IMR-90 (cell line): ENCODE results near the gene MYL12B. TPM values are rescaled to one million over a fixed set of nuclear protein-coding genes. Genes with fewer than 3 reads are reported as not detected.

Experiments
- ATAC-seq: fragments of 200-7000 bp; cut with Tn5 transposase; 2 replicates; pipeline ENCODE4 v1.9.1; 2020; ENCODE audit warnings: low read depth, mild to moderate bottlenecking, moderate library complexity
- BruUV-seq: library from RNA; stranded (reverse); fragments of 400-500 nt; replicated peaks from 2 replicates; lab custom pipeline; 2021; lab: Mats Ljungman, UMichigan
- CTCF ChIA-PET: fragments of 300-600 bp; formaldehyde crosslinking; extraction: SDS; loops from one replicate; lab custom pipeline; 2021; ENCODE audit warnings: antibody characterized with exemption; lab: Yijun Ruan, JAX
- POLR2A ChIA-PET: fragments of 300-600 bp; sonication (Branson Sonifier 250); formaldehyde crosslinking; loops from one replicate; lab custom pipeline; 2022; ENCODE audit warnings: antibody characterized with exemption; ENCODE audit not compliant: unreplicated experiment; lab: Charles Lee
- DNase-seq: peaks from one replicate; pipeline ENCODE4 v3.0.0; 2013
- H2AFZ ChIP-seq: replicated peaks from 2 replicates; pipeline ENCODE3; 2013; ENCODE audit warnings: low read length, mild to moderate bottlenecking; ENCODE audit not compliant: poor library complexity
- H2AK5ac ChIP-seq: 2 replicates; pipeline ENCODE4 v1.6.1; 2013; ENCODE audit warnings: low read depth, low read length, inconsistent platforms
- H2AK9ac ChIP-seq: replicated peaks from 2 replicates; pipeline ENCODE3; 2013; ENCODE audit warnings: mild to moderate bottlenecking, low read depth, low read length, moderate library complexity; ENCODE audit not compliant: poor library complexity
- H2BK120ac ChIP-seq: 2 replicates; pipeline ENCODE4 v1.6.1; 2013; ENCODE audit warnings: low read depth, low read length, inconsistent platforms
- H2BK15ac ChIP-seq: 3 replicates; pipeline ENCODE4 v1.6.1; 2013; ENCODE audit warnings: low read depth, low read length, inconsistent platforms
- H2BK20ac ChIP-seq: 2 replicates; pipeline ENCODE4 v1.6.1; 2013; ENCODE audit warnings: low read depth, mild to moderate bottlenecking, inconsistent platforms, low read length, moderate library complexity
- H2BK5ac ChIP-seq: 2 replicates; pipeline ENCODE4 v1.6.1; 2013; ENCODE audit warnings: mild to moderate bottlenecking, low read depth, low read length, inconsistent platforms; ENCODE audit not compliant: poor library complexity, severe bottlenecking
- H3K14ac ChIP-seq: replicated peaks from 2 replicates; pipeline ENCODE4 v1.6.1; 2013; ENCODE audit warnings: low read depth, low read length, inconsistent platforms
- H3K18ac ChIP-seq: 2 replicates; pipeline ENCODE4 v1.6.1; 2013; ENCODE audit warnings: low read depth, low read length, control low read depth
- H3K23ac ChIP-seq: 2 replicates; pipeline ENCODE4 v1.6.1; 2013; ENCODE audit warnings: low read depth, low read length, inconsistent platforms
- H3K27ac ChIP-seq: 2 replicates; pipeline ENCODE4 v1.5.1; 2013; ENCODE audit warnings: mild to moderate bottlenecking, control low read depth, low read length; ENCODE audit not compliant: insufficient read depth
- H3K27me3 ChIP-seq: 2 replicates; pipeline ENCODE4 v1.6.1; 2013; ENCODE audit warnings: low read length; ENCODE audit not compliant: control insufficient read depth, insufficient read depth
- H3K36me3 ChIP-seq: 2 replicates; pipeline ENCODE4 v1.6.1; 2013; ENCODE audit warnings: low read length, mixed read lengths; ENCODE audit not compliant: control insufficient read depth, insufficient read depth
- H3K4ac ChIP-seq: 2 replicates; pipeline ENCODE4 v1.6.1; 2013; ENCODE audit warnings: low read depth, low read length, inconsistent platforms
- H3K4me1 ChIP-seq: 2 replicates; pipeline ENCODE4 v1.6.1; 2013; ENCODE audit warnings: low read length, mixed read lengths; ENCODE audit not compliant: control insufficient read depth, insufficient read depth
- H3K4me2 ChIP-seq: 2 replicates; pipeline ENCODE4 v1.6.1; 2013; ENCODE audit warnings: low read depth, mild to moderate bottlenecking, control low read depth, low read length, moderate library complexity
- H3K4me3 ChIP-seq: 2 replicates; pipeline ENCODE4 v1.5.1; 2013; ENCODE audit warnings: low read depth, mild to moderate bottlenecking, control low read depth, low read length, moderate library complexity; ENCODE audit not compliant: insufficient read depth
- H3K56ac ChIP-seq: 2 replicates; pipeline ENCODE4 v1.6.1; 2013; ENCODE audit warnings: low read length, inconsistent platforms; ENCODE audit not compliant: insufficient read depth; ENCODE audit errors: extremely low read depth
- H3K79me1 ChIP-seq, 2 experiments: 2 replicates each; pipeline ENCODE4 v1.6.1; 2013; ENCODE audit warnings: low read length in 2 of 2, inconsistent platforms in 1 of 2, low read depth in 1 of 2
- H3K9ac ChIP-seq: 2 replicates; pipeline ENCODE4 v1.6.1; 2013; ENCODE audit warnings: low read depth, low read length, control low read depth
- H3K9me1 ChIP-seq: 2 replicates; pipeline ENCODE4 v1.6.1; 2013; ENCODE audit warnings: low read length, inconsistent platforms; ENCODE audit not compliant: insufficient read depth
- H3K9me3 ChIP-seq: 2 replicates; pipeline ENCODE4 v1.6.1; 2013; ENCODE audit warnings: low read length; ENCODE audit not compliant: control insufficient read depth, insufficient read depth
- H4K20me1 ChIP-seq: 2 replicates; pipeline ENCODE4 v1.6.1; 2013; ENCODE audit warnings: low read length, inconsistent platforms; ENCODE audit not compliant: insufficient read depth
- H4K5ac ChIP-seq: 2 replicates; pipeline ENCODE4 v1.6.1; 2013; ENCODE audit warnings: mild to moderate bottlenecking, low read depth, low read length, control low read depth
- H4K8ac ChIP-seq, 2 experiments: 2 replicates each; pipeline ENCODE4 v1.6.1; 2013; ENCODE audit warnings: low read depth in 2 of 2, low read length in 2 of 2, control low read depth in 1 of 2, inconsistent platforms in 1 of 2
- H4K91ac ChIP-seq: 2 replicates; pipeline ENCODE4 v1.6.1; 2013; ENCODE audit warnings: low read depth, low read length, inconsistent platforms; ENCODE audit not compliant: insufficient read depth
- BHLHE40 ChIP-seq: fragments of 150-350 bp; IDR thresholded peaks from 2 replicates; pipeline ENCODE4 v1.6.1; 2016; ENCODE audit warnings: mild to moderate bottlenecking, low read depth, low read length
- CEBPB ChIP-seq: IDR thresholded peaks from 2 replicates; pipeline ENCODE4 v1.6.1; 2012; ENCODE audit warnings: low read depth, low read length, improper control_type of control experiment
- CHD1 ChIP-seq: IDR thresholded peaks from 2 replicates; pipeline ENCODE4 v1.6.1; 2012; ENCODE audit warnings: low read depth, low read length, improper control_type of control experiment
- CTCF ChIP-seq: conservative IDR thresholded peaks from 2 replicates; pipeline ENCODE4 v1.5.1; 2012; ENCODE audit warnings: mild to moderate bottlenecking, low read depth, low read length, improper control_type of control experiment
- ELK1 ChIP-seq: fragments of 150-350 bp; IDR thresholded peaks from 2 replicates; pipeline ENCODE4 v1.6.1; 2016; ENCODE audit warnings: low read depth, mild to moderate bottlenecking, low read length, moderate library complexity, borderline replicate concordance
- FOS ChIP-seq: fragments of 150-350 bp; IDR thresholded peaks from 2 replicates; pipeline ENCODE4 v1.6.1; 2016; ENCODE audit warnings: low read depth, low read length
- MAFK ChIP-seq: IDR thresholded peaks from 2 replicates; pipeline ENCODE4 v1.6.1; 2012; ENCODE audit warnings: low read depth, low read length, improper control_type of control experiment
- MAZ ChIP-seq: IDR thresholded peaks from 2 replicates; pipeline ENCODE4 v1.6.1; 2012; ENCODE audit warnings: low read depth, mild to moderate bottlenecking, low read length, improper control_type of control experiment, moderate library complexity, borderline replicate concordance
- MXI1 ChIP-seq: IDR thresholded peaks from 2 replicates; pipeline ENCODE4 v1.6.1; 2012; ENCODE audit warnings: low read depth, mild to moderate bottlenecking, low read length, moderate library complexity, borderline replicate concordance
- NFE2L2 ChIP-seq: fragments of 150-350 bp; IDR thresholded peaks from 2 replicates; pipeline ENCODE4 v1.6.1; 2016; ENCODE audit warnings: low read depth, mild to moderate bottlenecking, low read length
- POLR2A ChIP-seq: IDR thresholded peaks from 2 replicates; pipeline ENCODE4 v1.6.1; 2012; ENCODE audit warnings: mild to moderate bottlenecking, low read depth, low read length
- RAD21 ChIP-seq: IDR thresholded peaks from 2 replicates; pipeline ENCODE4 v1.6.1; 2012; ENCODE audit warnings: low read length, improper control_type of control experiment
- RCOR1 ChIP-seq: IDR thresholded peaks from 2 replicates; pipeline ENCODE4 v1.6.1; 2012; ENCODE audit warnings: mild to moderate bottlenecking, low read length, improper control_type of control experiment; ENCODE audit not compliant: insufficient replicate concordance
- RFX5 ChIP-seq: IDR thresholded peaks from 2 replicates; pipeline ENCODE4 v1.8.0; 2012; ENCODE audit warnings: low read depth, mild to moderate bottlenecking, low read length, moderate library complexity
- SMC3 ChIP-seq: fragments of 150-350 bp; IDR thresholded peaks from 2 replicates; pipeline ENCODE4 v1.6.1; 2016; ENCODE audit warnings: low read depth, mild to moderate bottlenecking, antibody characterized with exemption, low read length, moderate library complexity
- USF2 ChIP-seq: fragments of 150-350 bp; IDR thresholded peaks from 2 replicates; pipeline ENCODE4 v1.6.1; 2017; ENCODE audit warnings: mild to moderate bottlenecking, antibody characterized with exemption, low read length, low read depth
- WGBS, 2 experiments: methylation state at CpG; one replicate each; pipeline versions ENCODE4 v1.1.5 to v1.1.7; 2013; ENCODE audit warnings: missing lambda C conversion rate in 2 of 2; ENCODE audit not compliant: insufficient read length in 1 of 2; ENCODE audit errors: extremely low coverage in 2 of 2; 5-methylcytosine and 5-hydroxymethylcytosine counted together
- dilution Hi-C: fragments of 300-500 bp; cut with HindIII; formaldehyde crosslinking; loops from one replicate; pipeline ENCODE4 v1.14.3; 2018; ENCODE audit warnings: low sequenced_read_pairs; ENCODE audit not compliant: unreplicated experiment
- in situ Hi-C: fragments of 300-500 bp; cut with MboI; formaldehyde crosslinking; loops from 3 replicates; pipeline ENCODE4 v1.14.3; 2019; ENCODE audit warnings: low sequenced_read_pairs, inconsistent platforms, mixed read lengths
- intact Hi-C: fragments of 100-400 bp; cut with micrococcal nuclease; formaldehyde crosslinking; loops from 2 replicates; pipeline ENCODE4 v1.10.0; 2022
- polyA plus RNA-seq, 3 experiments: library from polyadenylated mRNA; depleted of rRNA; stranded (reverse); fragments of >200 nt; gene quantifications; 2 replicates each; pipeline ENCODE4 v1.2.3, GENCODE V29; 2012; ENCODE audit warnings: low replicate concordance in 1 of 3
- total RNA-seq: library from RNA; depleted of rRNA; stranded (reverse); fragments of >200 nt; gene quantifications from 2 replicates; pipeline ENCODE4 v1.2.3, GENCODE V29; 2012

The MYL12B gene
- total and polyA plus RNA-seq, 2 of the 4 experiments (the other 2 are of a cell fraction), result 692 to 816 TPM

- H2AK5ac ChIP-seq, result no peak overlapping the region; the same call in 1 of the 2 replicates
- no peak overlapping the region for H3K18ac ChIP-seq
- peaks cover 35% of the 10 kb centered on the region for H3K36me3 ChIP-seq
- ChIA-PET CTCF (no interaction called here), POLR2A (no interaction called here)
- H4K8ac ChIP-seq, result peak overlapping the region in 1 of 2 experiments; percentile 31; a peak in 1 of 4 replicates
- no peaks in the 10 kb centered on the region for H3K9me3 ChIP-seq
- BruUV-seq, result no TSS peak
- no peak overlapping the region for H4K91ac ChIP-seq
- no peak overlapping the region for H3K4me3 ChIP-seq
- 0 out of 2 replicates have a peak overlapping the region, but pooled peaks have one; percentile 17 for H3K14ac ChIP-seq
- DNase-seq (no peak), ATAC-seq (no peak)
- no peak overlapping the region for H3K9ac ChIP-seq
- peak overlapping the region; percentile 29; the same call in 1 of the 2 replicates for H3K23ac ChIP-seq
- peaks cover 13% of the 10 kb centered on the region for H3K4me1 ChIP-seq
- H2BK5ac ChIP-seq, result peak overlapping the region; percentile 89
- no peaks in the 10 kb centered on the region for H3K9me1 ChIP-seq
- no peak for TF ChIP-seq FOS
- TF ChIP-seq CHD1, result no peak
- no peak for TF ChIP-seq ELK1
- TF ChIP-seq NFE2L2, result no peak
- no peak for TF ChIP-seq MXI1
- TF ChIP-seq MAFK, result no peak
- TF ChIP-seq MAZ, result no peak
- TF ChIP-seq CTCF, result no peak
- no peak for TF ChIP-seq RFX5
- no peak for TF ChIP-seq SMC3
- TF ChIP-seq BHLHE40, result no peak
- TF ChIP-seq USF2, result no peak
- TF ChIP-seq POLR2A, result no peak
- no peak for TF ChIP-seq CEBPB
- TF ChIP-seq RAD21, result no peak
- no peak for TF ChIP-seq RCOR1
- H2BK20ac ChIP-seq, result no peak overlapping the region
- H3K79me1 ChIP-seq, result peaks cover 30 to 61% of the 10 kb centered on the region in 2 experiments
- H2BK120ac ChIP-seq, result no peak overlapping the region
- H4K20me1 ChIP-seq, result peaks cover 32% of the 10 kb centered on the region
- H2BK15ac ChIP-seq, result no peak overlapping the region
- no peak overlapping the region for H2AFZ ChIP-seq
- no peak overlapping the region; the same call in 1 of the 2 replicates for H4K5ac ChIP-seq
- in situ Hi-C loops, result no loop called here
- intact Hi-C loops, result no loop called here
- H3K4ac ChIP-seq, result peak overlapping the region; percentile 49; the same call in 1 of the 2 replicates
- no CpG with 5 or more reads among the region's 5 CpGs for WGBS, 2 experiments
- dilution Hi-C loops, result no loop called here
- H3K56ac ChIP-seq, result no peak overlapping the region
- H2AK9ac ChIP-seq, result no peak overlapping the region
- H3K4me2 ChIP-seq, result no peak overlapping the region; the same call in 1 of the 2 replicates
- no peaks in the 10 kb centered on the region for H3K27me3 ChIP-seq
- H3K27ac ChIP-seq, result peak overlapping the region; percentile 9; the same call in 1 of the 2 replicates
Measured at GRCh38 chr18:3255611-3256165, 6.2 kb upstream of the MYL12B start.
